Endothelial cell of umbilical vein (primary cell): ENCODE measurements around the gene SLC35E3. TPM values are rescaled to one million over a fixed set of nuclear protein-coding genes. Genes with fewer than 3 reads are reported as not detected.

Source experiments
- BruUV-seq: library from RNA; stranded (reverse); fragments of 400-500 nt; replicated peaks from 2 replicates; lab custom pipeline; 2021; lab: Mats Ljungman, UMichigan
- CTCF ChIA-PET: fragments of 300-600, 350-600 bp; sonication (Branson Sonifier 250); formaldehyde crosslinking; loops from one replicate; lab custom pipeline; 2021; ENCODE audit warnings: antibody characterized with exemption, inconsistent platforms; lab: Charles Lee
- POLR2A ChIA-PET: fragments of 300-600, 350-600 bp; sonication (Branson Sonifier 250); formaldehyde crosslinking; loops from one replicate; lab custom pipeline; 2021; ENCODE audit warnings: antibody characterized with exemption, inconsistent platforms; lab: Charles Lee
- DNase-seq: peaks from one replicate; pipeline ENCODE4 v3.0.0-alpha.2; 2011; ENCODE audit warnings: low read depth, low spot score
- FAIRE-seq: peaks from 2 replicates; lab custom pipeline; 2011; peaks lifted over from hg19 to GRCh38; lab: Jason Lieb, UNC
- H2AFZ ChIP-seq: 2 replicates; pipeline ENCODE4 v1.6.0; 2012; ENCODE audit warnings: low read depth, low read length, control low read depth, inconsistent platforms
- H3K27ac ChIP-seq: 2 replicates; pipeline ENCODE4 v1.5.1; 2011; ENCODE audit warnings: low read depth, mild to moderate bottlenecking, control low read depth, low read length, moderate library complexity; ENCODE audit not compliant: insufficient read depth
- H3K27me3 ChIP-seq, 2 experiments: 2 replicates each; pipeline versions ENCODE4 v1.6.0 to v1.6.1; 2011; ENCODE audit warnings: low read length in 2 of 2, mixed read lengths in 1 of 2; ENCODE audit not compliant: control insufficient read depth in 2 of 2, insufficient read depth in 2 of 2
- H3K36me3 ChIP-seq, 2 experiments: 2 replicates in 1 of 2; 3 replicates in 1 of 2; pipeline ENCODE4 v1.5.1; 2011; ENCODE audit warnings: low read length in 2 of 2, mild to moderate bottlenecking in 1 of 2, moderate library complexity in 1 of 2; ENCODE audit not compliant: control insufficient read depth in 2 of 2, insufficient read depth in 2 of 2; ENCODE audit errors: extremely low read depth in 1 of 2
- H3K4me1 ChIP-seq: 3 replicates; pipeline ENCODE4 v1.5.1; 2011; ENCODE audit warnings: mild to moderate bottlenecking, low read length; ENCODE audit not compliant: control insufficient read depth, insufficient read depth; ENCODE audit errors: extremely low read depth
- H3K4me2 ChIP-seq: 2 replicates; pipeline ENCODE4 v1.6.1; 2011; ENCODE audit warnings: low read length, control low read depth, mixed read lengths; ENCODE audit not compliant: insufficient read depth
- H3K4me3 ChIP-seq, 3 experiments: fragments of 200-600 bp in 1 of 3; sonication (generic), shearing (Covaris generic) in 1 of 3; replicated peaks in 1 of 3; 2 replicates each; pipeline ENCODE4 v1.5.1; 2011 to 2016; ENCODE audit warnings: control low read depth in 3 of 3, low read length in 3 of 3, mild to moderate bottlenecking in 2 of 3, inconsistent platforms in 1 of 3, low read depth in 1 of 3, moderate library complexity in 1 of 3; ENCODE audit not compliant: insufficient read depth in 1 of 3
- H3K79me2 ChIP-seq: 2 replicates; pipeline ENCODE4 v1.6.0; 2012; ENCODE audit warnings: low read length, inconsistent platforms; ENCODE audit not compliant: control insufficient read depth, insufficient read depth
- H3K9ac ChIP-seq: replicated peaks from 2 replicates; pipeline ENCODE3; 2011; ENCODE audit warnings: low read length, control low read depth; ENCODE audit not compliant: insufficient read depth; ENCODE audit errors: extremely low read depth
- H3K9me1 ChIP-seq: replicated peaks from 3 replicates; pipeline ENCODE4 v1.6.0; 2011; ENCODE audit warnings: mild to moderate bottlenecking, low read length; ENCODE audit not compliant: control insufficient read depth, insufficient read depth; ENCODE audit errors: extremely low read depth
- H3K9me3 ChIP-seq: replicated peaks from 2 replicates; pipeline ENCODE4 v1.5.1; 2012; ENCODE audit warnings: low read length, inconsistent platforms; ENCODE audit not compliant: control insufficient read depth, insufficient read depth
- H4K20me1 ChIP-seq: replicated peaks from 2 replicates; pipeline ENCODE3; 2011; ENCODE audit warnings: mild to moderate bottlenecking, low read length; ENCODE audit not compliant: control insufficient read depth, insufficient read depth; ENCODE audit errors: extremely low read depth
- CTCF ChIP-seq, 2 donors: IDR thresholded peaks; 1 replicate in 1 of 2; 2 replicates in 1 of 2; pipeline ENCODE4 v1.5.1; 2011; ENCODE audit warnings: low read length in 2 of 2, mild to moderate bottlenecking in 2 of 2, moderate library complexity in 2 of 2, control low read depth in 1 of 2, inconsistent platforms in 1 of 2, low read depth in 1 of 2; ENCODE audit not compliant: insufficient read depth in 1 of 2; ENCODE audit errors: extremely low read depth in 1 of 2
- EZH2 ChIP-seq: IDR thresholded peaks from 2 replicates; pipeline ENCODE4 v1.6.1; 2012; ENCODE audit warnings: borderline replicate concordance, low read depth, mild to moderate bottlenecking, moderate library complexity, low read length, inconsistent platforms; ENCODE audit not compliant: severe bottlenecking
- FOS ChIP-seq: IDR thresholded peaks from 2 replicates; pipeline ENCODE4 v1.6.1; 2011; ENCODE audit warnings: mild to moderate bottlenecking, low read length, moderate library complexity, borderline replicate concordance; ENCODE audit not compliant: insufficient read depth
- GATA2 ChIP-seq: IDR thresholded peaks from 2 replicates; pipeline ENCODE4 v1.7.0; 2011; ENCODE audit warnings: low read depth, mild to moderate bottlenecking, moderate library complexity, mixed read lengths, low read length; ENCODE audit not compliant: insufficient read length, insufficient read depth
- JUN ChIP-seq: IDR thresholded peaks from 2 replicates; pipeline ENCODE4 v1.6.1; 2011; ENCODE audit warnings: borderline replicate concordance, low read depth; ENCODE audit not compliant: insufficient read length, insufficient read depth
- MAX ChIP-seq: IDR thresholded peaks from 2 replicates; pipeline ENCODE4 v1.6.1; 2011; ENCODE audit not compliant: insufficient read depth, insufficient read length
- MYC ChIP-seq: IDR thresholded peaks from one replicate; pipeline ENCODE4 v1.6.1; 2011; ENCODE audit warnings: mild to moderate bottlenecking, low read depth, low read length
- POLR2A ChIP-seq: IDR thresholded peaks from 2 replicates; pipeline ENCODE4 v1.6.1; 2012; ENCODE audit warnings: low read depth, mild to moderate bottlenecking, control low read depth, low read length
- POLR2AphosphoS5 ChIP-seq: IDR thresholded peaks from 2 replicates; pipeline ENCODE4 v1.6.1; 2012; ENCODE audit warnings: low read depth, mild to moderate bottlenecking, control low read depth, low read length, moderate library complexity; ENCODE audit not compliant: insufficient read depth
- dilution Hi-C: fragments of 300-500 bp; cut with MboI; formaldehyde crosslinking; loops from one replicate; pipeline ENCODE4 v1.15.0; 2019; ENCODE audit warnings: low sequenced_read_pairs; ENCODE audit not compliant: extremely low pct_ligation_motif_present
- intact Hi-C: fragments of 100-400 bp; cut with micrococcal nuclease; formaldehyde crosslinking; loops from one replicate; pipeline ENCODE4 v1.10.0; 2022
- polyA plus RNA-seq, 4 experiments: library from polyadenylated mRNA; depleted of rRNA in 3 of 4; stranded (reverse) in 3 of 4; unstranded in 1 of 4; fragments of >200 nt; gene quantifications; 2 replicates each; pipeline versions ENCODE4 v1.2.1 to v1.2.3, GENCODE V29; 2011 to 2012; ENCODE audit warnings: missing spikeins in 1 of 4
- total RNA-seq: library from RNA; stranded (reverse); gene quantifications from 2 replicates; pipeline ENCODE4 v1.2.3, GENCODE V29; 2021

The SLC35E3 gene
- total and polyA plus RNA-seq, 2 donors (not counting 3 experiments of a cell fraction or from before 2014, with no cell fraction given) = 8.1 to 13.8 TPM

- Histone ChIP-seq H3K4me3 (no peak overlapping the region), H3K9me1 (no peaks in the 10 kb centered on the region), H4K20me1 (no peaks in the 10 kb centered on the region), H3K36me3 (peaks cover 1 to 2% of the 10 kb centered on the region in 2 experiments), H3K9me3 (no peaks in the 10 kb centered on the region), H2AFZ (no peak overlapping the region), H3K79me2 (no peaks in the 10 kb centered on the region), H3K4me2 (no peak overlapping the region), H3K27ac (no peak overlapping the region), H3K9ac (no peak overlapping the region), H3K27me3 (no peaks in the 10 kb centered on the region), H3K4me1 (peaks cover 16% of the 10 kb centered on the region)
- FAIRE-seq (no peak), DNase-seq (no peak)
- no TSS peak for BruUV-seq
- ChIA-PET CTCF (no interaction called here), POLR2A (no interaction called here)
- TF ChIP-seq GATA2 = no peak
- TF ChIP-seq JUN = no peak
- TF ChIP-seq MAX = no peak
- no peak for TF ChIP-seq EZH2
- no peak for TF ChIP-seq CTCF (IDR thresholded peaks at IDR 0.05; ENCODE audit: extremely low read depth in 1 of 2, insufficient read depth in 1 of 2, low read depth in 1 of 2, low read length in 2 of 2)
- no peak for TF ChIP-seq POLR2AphosphoS5
- no peak for TF ChIP-seq POLR2A
- TF ChIP-seq FOS = no peak
- no peak for TF ChIP-seq MYC
- dilution Hi-C loops (no loop called here), intact Hi-C loops (no loop called here)
These were observed 2.6 kb upstream of the SLC35E3 start for GRCh38 chr12:68743356-68743755.
